AG09319 (cell line): ENCODE data around the gene PRKG1.

Source experiments
- DNase-seq: peaks from one replicate; pipeline ENCODE4 v3.0.0-alpha.2; 2010; ENCODE audit warnings: low read depth; ENCODE audit errors: extremely low read depth
- CTCF ChIP-seq: IDR thresholded peaks from 2 replicates; pipeline ENCODE4 v1.5.1; 2011; ENCODE audit warnings: low read depth, mild to moderate bottlenecking, inconsistent platforms, low read length, moderate library complexity

The PRKG1 gene

DNA sequence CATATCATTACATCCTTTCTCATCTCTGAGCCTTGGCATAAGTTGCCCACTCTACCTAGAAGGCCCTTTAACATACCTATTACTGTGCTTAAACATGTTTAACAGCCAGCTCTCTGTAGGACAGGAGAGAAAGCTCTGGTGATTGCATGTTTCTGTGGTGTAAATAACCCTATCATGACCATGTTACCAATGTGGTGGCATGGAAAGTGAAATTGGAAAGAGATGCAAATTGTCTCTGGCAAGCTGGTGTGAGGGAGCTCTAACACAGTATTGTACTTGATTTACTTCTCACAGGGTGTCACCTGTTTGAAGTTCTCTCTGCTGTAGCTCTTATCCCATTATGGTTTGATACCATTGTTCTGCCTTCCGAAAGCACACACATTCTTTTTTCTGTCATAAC, 1008.0 kb downstream of the PRKG1 start:
- no peak for DNase-seq

DNA sequence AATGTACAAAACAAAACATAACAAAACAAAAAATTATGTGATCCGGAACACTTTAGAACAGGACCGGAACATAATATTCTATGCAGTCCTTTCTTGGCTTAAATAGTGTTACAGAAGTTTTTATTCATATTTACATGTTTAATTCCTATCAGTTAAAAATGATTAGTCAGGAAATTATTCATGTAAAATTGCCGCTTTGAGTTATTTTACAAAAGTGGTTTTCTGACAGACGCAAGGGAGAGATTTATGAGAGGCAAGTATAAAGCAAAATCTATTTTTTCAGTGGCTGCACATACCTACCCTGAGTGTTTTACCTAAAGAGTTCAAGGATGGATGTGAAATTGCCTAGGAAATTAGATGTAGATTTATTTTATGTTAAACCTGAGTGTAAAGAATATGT, 1009.1 kb downstream of the PRKG1 start:
- DNase-seq: no peak
- no peak for TF ChIP-seq CTCF

More for the DNA sequence above, 1008.0 kb downstream of the PRKG1 start:
- TF ChIP-seq CTCF: no peak

- DNase-seq: no peak
- TF ChIP-seq CTCF: no peak
These were observed 1018.1 kb downstream of the PRKG1 start for GRCh38 chr10:52092390-52092789.

DNA sequence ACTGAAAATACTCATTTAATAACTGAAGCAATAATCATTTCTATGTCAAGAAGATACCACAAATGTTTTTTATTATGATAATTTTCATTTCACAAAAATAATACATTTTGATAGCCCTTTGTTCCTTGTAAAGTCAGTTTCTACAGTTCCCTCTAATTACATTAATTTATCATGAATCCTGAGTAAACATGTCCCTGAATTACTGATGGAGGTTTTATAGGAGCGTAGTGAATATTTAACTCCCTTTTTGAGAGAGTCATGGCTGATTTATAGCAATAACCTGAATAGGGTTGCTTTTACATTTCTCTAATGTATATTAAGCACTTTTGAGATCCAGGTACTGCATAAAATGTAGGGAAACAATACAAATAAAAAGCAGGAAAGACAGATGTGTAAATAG, 1023.8 kb downstream of the PRKG1 start:
- no peak for TF ChIP-seq CTCF
- no peak for DNase-seq

GRCh38 chr10:52099026-52099600, 1024.8 kb downstream of the PRKG1 start:
- no peak for DNase-seq

DNA sequence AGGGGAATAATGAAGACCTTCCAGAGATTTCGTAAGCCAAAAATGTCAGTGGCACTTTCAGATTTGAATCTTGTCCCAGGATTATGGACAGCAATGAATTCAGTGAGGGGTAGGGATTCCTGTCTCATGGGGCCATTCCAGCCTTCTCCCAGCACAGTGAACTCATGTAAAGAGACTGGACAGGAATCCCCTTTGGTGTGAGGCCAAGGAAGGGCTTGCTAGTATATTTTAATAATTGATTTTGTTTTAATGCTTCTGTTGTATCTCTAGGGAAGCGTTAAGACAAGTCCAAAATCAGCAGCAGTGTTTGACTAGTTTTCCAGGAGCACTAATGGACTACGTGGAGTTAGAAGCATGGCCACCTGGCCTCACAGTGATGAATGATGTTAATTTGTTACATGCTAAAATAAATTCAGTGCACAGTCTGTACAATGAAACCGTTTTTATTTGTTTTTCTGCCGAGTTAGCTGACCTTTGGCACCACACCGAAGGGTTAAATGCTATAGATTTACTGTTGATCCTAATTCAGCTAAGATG, 1025.8 kb downstream of the PRKG1 start:
- no peak for TF ChIP-seq CTCF
- no peak for DNase-seq

More at GRCh38 chr10:52099026-52099600, 1024.8 kb downstream of the PRKG1 start:
- TF ChIP-seq CTCF: no peak

GRCh38 chr10:52105301-52105700, 1031.0 kb downstream of the PRKG1 start:
- TF ChIP-seq CTCF: no peak
- DNase-seq: no peak
